ENCODE results near the gene PRKCI. TPM values are rescaled to one million over a fixed set of nuclear protein-coding genes. Genes with fewer than 3 reads are reported as not detected.

PRKCI gene
- total RNA-seq, 1 experiment from 2014 or later = 62.8 TPM

GRCh38 chr3:170196833-170197232 lies 25.4 kb upstream of the PRKCI start:
- TF ChIP-seq CTCF (IDR thresholded peaks at IDR 0.05; ENCODE audit: unreplicated experiment) = no peak
- no peak overlapping the region for H3K27ac Mint-ChIP-seq (ENCODE audit: low read depth, unreplicated experiment)
- ChIA-PET POLR2A (no interaction called here), CTCF (interaction anchor here (0.7 kb wide), 1 partner anchor 12 kb away, joined by 5 read pairs; no protein-coding TSS in a partner anchor)
- H3K4me3 Mint-ChIP-seq (ENCODE audit: unreplicated experiment) = no peak overlapping the region
- no peaks in the 10 kb centered on the region for H3K36me3 Mint-ChIP-seq (ENCODE audit: insufficient read depth, unreplicated experiment)
- DNase-seq (ENCODE audit: unreplicated experiment) = peak; percentile 70
- H3K27me3 Mint-ChIP-seq (ENCODE audit: insufficient read depth, unreplicated experiment) = no peaks in the 10 kb centered on the region
- intact Hi-C loops (cut with micrococcal nuclease) = no loop called here
- peaks cover 5% of the 10 kb centered on the region for H3K4me1 Mint-ChIP-seq (ENCODE audit: insufficient read depth, unreplicated experiment)
- no peaks in the 10 kb centered on the region for H3K9me3 Mint-ChIP-seq (ENCODE audit: unreplicated experiment)
- no TSS peak for BruUV-seq (replicated peaks)

DNA sequence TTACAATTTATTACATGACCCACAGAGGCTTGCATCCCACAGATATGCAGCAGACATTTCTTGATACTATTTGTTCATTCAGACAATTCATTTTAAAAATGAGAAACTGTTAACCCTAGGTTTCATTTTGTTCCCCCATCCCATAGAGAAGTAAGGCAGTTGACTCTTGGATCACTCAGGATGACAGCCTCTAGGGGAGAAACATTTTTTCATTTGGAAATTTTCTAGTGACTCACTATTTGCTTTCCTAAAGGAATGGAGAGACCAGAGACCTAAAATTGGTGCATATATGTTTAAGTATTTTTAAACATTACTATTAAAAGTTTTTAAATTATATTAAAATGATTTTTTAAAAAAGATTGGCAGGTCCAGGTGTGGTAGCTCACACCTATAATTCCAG lies 21.2 kb upstream of the PRKCI start:
- intact Hi-C loops (cut with micrococcal nuclease) = no loop called here
- BruUV-seq (replicated peaks) = no TSS peak
- POLR2A ChIA-PET = interaction anchor here (0.6 to 0.8 kb wide), 4 partner anchors 18 to 1588 kb away, joined by 3 to 4 read pairs (median 3); no protein-coding TSS in a partner anchor
- no peak for TF ChIP-seq CTCF (IDR thresholded peaks at IDR 0.05; ENCODE audit: unreplicated experiment)
- peaks cover 5% of the 10 kb centered on the region for H3K4me1 Mint-ChIP-seq (ENCODE audit: insufficient read depth, unreplicated experiment)
- no peak overlapping the region for H3K4me3 Mint-ChIP-seq (ENCODE audit: unreplicated experiment)
- CTCF ChIA-PET = no interaction called here
- H3K9me3 Mint-ChIP-seq (ENCODE audit: unreplicated experiment) = no peaks in the 10 kb centered on the region
- no peaks in the 10 kb centered on the region for H3K36me3 Mint-ChIP-seq (ENCODE audit: insufficient read depth, unreplicated experiment)
- no peak for DNase-seq (ENCODE audit: unreplicated experiment)
- no peaks in the 10 kb centered on the region for H3K27me3 Mint-ChIP-seq (ENCODE audit: insufficient read depth, unreplicated experiment)
- H3K27ac Mint-ChIP-seq (ENCODE audit: low read depth, unreplicated experiment) = no peak overlapping the region

DNA sequence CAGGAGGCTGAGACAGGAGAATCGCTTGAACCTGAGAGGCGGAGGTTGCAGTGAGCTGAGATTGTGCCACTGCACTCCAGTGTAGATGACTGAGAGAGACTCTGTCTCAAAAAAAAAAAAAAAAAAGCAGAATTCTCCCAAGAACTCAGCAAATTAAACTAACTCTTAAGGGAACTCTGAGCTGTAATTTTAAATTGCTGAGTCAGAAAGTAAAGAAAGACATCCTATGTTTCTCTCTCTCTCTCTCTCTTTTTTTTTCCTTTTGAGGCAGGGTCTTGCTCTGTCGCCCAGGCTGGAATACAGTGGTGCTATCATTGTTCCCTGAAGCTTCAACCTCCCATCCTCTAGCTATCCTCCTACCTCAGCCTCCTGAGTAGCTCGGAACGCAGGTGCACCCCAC lies 20.7 kb upstream of the PRKCI start:
- CTCF ChIA-PET = no interaction called here
- POLR2A ChIA-PET = interaction anchor here (0.6 to 0.8 kb wide), 3 partner anchors 19 to 75 kb away, joined by 3 to 4 read pairs (median 3); no protein-coding TSS in a partner anchor
- Mint-ChIP-seq H3K4me1 (ENCODE audit: insufficient read depth, unreplicated experiment) (peaks cover 5% of the 10 kb centered on the region), H3K36me3 (ENCODE audit: insufficient read depth, unreplicated experiment) (no peaks in the 10 kb centered on the region), H3K9me3 (ENCODE audit: unreplicated experiment) (no peaks in the 10 kb centered on the region), H3K4me3 (ENCODE audit: unreplicated experiment) (no peak overlapping the region), H3K27me3 (ENCODE audit: insufficient read depth, unreplicated experiment) (no peaks in the 10 kb centered on the region), H3K27ac (ENCODE audit: low read depth, unreplicated experiment) (no peak overlapping the region)
- intact Hi-C loops (cut with micrococcal nuclease) = no loop called here
- TF ChIP-seq CTCF (IDR thresholded peaks at IDR 0.05; ENCODE audit: unreplicated experiment) = no peak
- no peak for DNase-seq (ENCODE audit: unreplicated experiment)
- BruUV-seq (replicated peaks) = no TSS peak

GRCh38 chr3:170203457-170203856 lies 18.8 kb upstream of the PRKCI start:
- no peaks in the 10 kb centered on the region for H3K9me3 Mint-ChIP-seq (ENCODE audit: unreplicated experiment)
- no peak overlapping the region for H3K27ac Mint-ChIP-seq (ENCODE audit: low read depth, unreplicated experiment)
- no peak for TF ChIP-seq CTCF (IDR thresholded peaks at IDR 0.05; ENCODE audit: unreplicated experiment)
- intact Hi-C loops (cut with micrococcal nuclease) = no loop called here
- no peak for DNase-seq (ENCODE audit: unreplicated experiment)
- H3K4me3 Mint-ChIP-seq (ENCODE audit: unreplicated experiment) = no peak overlapping the region
- H3K27me3 Mint-ChIP-seq (ENCODE audit: insufficient read depth, unreplicated experiment) = no peaks in the 10 kb centered on the region
- H3K4me1 Mint-ChIP-seq (ENCODE audit: insufficient read depth, unreplicated experiment) = no peaks in the 10 kb centered on the region
- no peaks in the 10 kb centered on the region for H3K36me3 Mint-ChIP-seq (ENCODE audit: insufficient read depth, unreplicated experiment)
- no TSS peak for BruUV-seq (replicated peaks)
- POLR2A ChIA-PET = interaction anchor here (0.7 to 1.4 kb wide), 4 partner anchors 18 to 262 kb away, joined by 3 to 6 read pairs (median 3); partner anchors contain the start of genes PHC3 and PRKCI
- CTCF ChIA-PET = interaction anchor here (0.5 kb wide), 1 partner anchor 161 kb away, joined by 3 read pairs; no protein-coding TSS in a partner anchor

Measured in MCF 10A (cell line).